HG02588 (cell line): ENCODE measurements around the gene SRRM4.

Experiments used
- ATAC-seq: cut with Tn5 transposase; IDR thresholded peaks from one replicate; pipeline ENCODE4 v1.9.1; 2021; ENCODE audit warnings: mild to moderate bottlenecking, moderate library complexity; ENCODE audit not compliant: unreplicated experiment

The SRRM4 gene

GRCh38 chr12:119115296-119115905 is 134.1 kb downstream of the SRRM4 start:
- ATAC-seq = no peak

GRCh38 chr12:119117936-119118335 is 136.6 kb downstream of the SRRM4 start:
- ATAC-seq = no peak

GRCh38 chr12:119118625-119119024 is 137.3 kb downstream of the SRRM4 start:
- ATAC-seq = no peak

GRCh38 chr12:119122047-119122446 is 140.7 kb downstream of the SRRM4 start:
- no peak for ATAC-seq

GRCh38 chr12:119122751-119123150 is 141.4 kb downstream of the SRRM4 start:
- no peak for ATAC-seq

GRCh38 chr12:119128527-119128926 is 147.2 kb downstream of the SRRM4 start:
- ATAC-seq = no peak

GRCh38 chr12:119129827-119130434 is 148.6 kb downstream of the SRRM4 start:
- ATAC-seq = no peak

- no peak for ATAC-seq
Observed at GRCh38 chr12:119130523-119130922, 149.2 kb downstream of the SRRM4 start.

- ATAC-seq = no peak
Observed at GRCh38 chr12:119134284-119135072, 153.1 kb downstream of the SRRM4 start.

GRCh38 chr12:119136811-119137410 is 155.6 kb downstream of the SRRM4 start:
- no peak for ATAC-seq

- no peak for ATAC-seq
Observed at GRCh38 chr12:119139448-119139847, 158.1 kb downstream of the SRRM4 start.

- no peak for ATAC-seq
Observed at GRCh38 chr12:119145367-119145766, 164.0 kb downstream of the SRRM4 start.

- no peak for ATAC-seq
Observed at GRCh38 chr12:119147847-119148448, 166.6 kb downstream of the SRRM4 start.

- ATAC-seq = no peak
Observed at GRCh38 chr12:119149270-119149669, 167.9 kb downstream of the SRRM4 start.

GRCh38 chr12:119151445-119152026 is 170.2 kb downstream of the SRRM4 start:
- ATAC-seq = no peak

GRCh38 chr12:119153477-119154434 is 172.4 kb downstream of the SRRM4 start:
- ATAC-seq = no peak

- no peak for ATAC-seq
Observed at GRCh38 chr12:119154435-119154818, 173.1 kb downstream of the SRRM4 start.

- ATAC-seq = no peak
Observed at GRCh38 chr12:119156401-119157044, 175.2 kb downstream of the SRRM4 start.

- no peak for ATAC-seq
Observed at GRCh38 chr12:119157528-119157927, 176.2 kb downstream of the SRRM4 start.
